ENCODE measurements around the gene IGFLR1. TPM values are rescaled to one million over a fixed set of nuclear protein-coding genes. Genes with fewer than 3 reads are reported as not detected.
A peak's percentile ranks its signal among the peaks of the same experiment; 100 is the strongest.

IGFLR1 gene
- total and polyA plus RNA-seq, 9 of the 15 experiments (the other 6 are each of a cell fraction or from before 2014, with no cell fraction given) = 1.0 to 14.3 (median 4.6) TPM

DNA sequence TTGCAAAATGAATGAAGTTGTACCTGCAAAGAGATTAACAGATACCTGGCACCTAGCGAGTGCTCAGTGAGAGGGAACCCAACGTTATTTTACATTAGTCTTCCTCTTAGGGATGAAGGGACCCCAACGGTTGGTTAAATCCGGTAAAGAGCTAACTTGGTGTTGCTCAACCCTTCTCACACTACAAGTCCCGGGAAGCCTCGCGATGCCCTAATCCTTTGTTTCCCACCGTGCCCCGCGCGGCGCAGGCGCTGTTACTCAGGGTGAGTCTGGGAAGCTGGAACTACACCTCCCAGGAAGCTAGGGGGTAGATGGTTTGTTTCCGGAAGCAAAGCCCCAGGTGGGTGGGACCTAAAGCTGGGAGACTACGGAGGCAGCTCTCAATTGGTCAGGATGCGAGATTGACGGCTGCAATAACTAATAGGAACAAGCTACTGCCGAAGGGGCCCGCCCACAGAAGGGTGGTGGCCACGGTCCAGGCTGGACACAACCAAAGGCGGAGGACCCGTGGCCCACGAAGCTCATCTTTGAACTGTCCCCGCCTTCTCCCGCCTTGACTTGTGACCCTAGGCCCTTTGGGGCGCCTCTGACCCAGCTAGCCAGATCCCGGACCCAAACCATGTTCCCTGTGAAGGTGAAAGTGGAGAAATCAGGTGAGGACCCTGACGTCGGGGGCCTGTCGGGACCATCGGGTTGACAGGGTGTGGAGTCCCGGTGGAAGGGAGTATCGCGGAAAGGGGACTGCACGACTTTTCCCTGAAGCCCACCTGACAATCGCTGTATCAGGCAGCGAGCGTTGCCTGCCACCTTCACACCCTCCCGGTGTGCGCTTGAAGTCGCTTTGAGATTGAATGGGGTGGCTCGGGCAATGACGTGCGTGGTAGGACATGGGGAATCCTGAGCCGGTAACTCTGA lies 6.1 kb upstream of the IGFLR1 start, which contains the start of gene LIN37 (continued):
- TF ChIP-seq, protein P1, sequence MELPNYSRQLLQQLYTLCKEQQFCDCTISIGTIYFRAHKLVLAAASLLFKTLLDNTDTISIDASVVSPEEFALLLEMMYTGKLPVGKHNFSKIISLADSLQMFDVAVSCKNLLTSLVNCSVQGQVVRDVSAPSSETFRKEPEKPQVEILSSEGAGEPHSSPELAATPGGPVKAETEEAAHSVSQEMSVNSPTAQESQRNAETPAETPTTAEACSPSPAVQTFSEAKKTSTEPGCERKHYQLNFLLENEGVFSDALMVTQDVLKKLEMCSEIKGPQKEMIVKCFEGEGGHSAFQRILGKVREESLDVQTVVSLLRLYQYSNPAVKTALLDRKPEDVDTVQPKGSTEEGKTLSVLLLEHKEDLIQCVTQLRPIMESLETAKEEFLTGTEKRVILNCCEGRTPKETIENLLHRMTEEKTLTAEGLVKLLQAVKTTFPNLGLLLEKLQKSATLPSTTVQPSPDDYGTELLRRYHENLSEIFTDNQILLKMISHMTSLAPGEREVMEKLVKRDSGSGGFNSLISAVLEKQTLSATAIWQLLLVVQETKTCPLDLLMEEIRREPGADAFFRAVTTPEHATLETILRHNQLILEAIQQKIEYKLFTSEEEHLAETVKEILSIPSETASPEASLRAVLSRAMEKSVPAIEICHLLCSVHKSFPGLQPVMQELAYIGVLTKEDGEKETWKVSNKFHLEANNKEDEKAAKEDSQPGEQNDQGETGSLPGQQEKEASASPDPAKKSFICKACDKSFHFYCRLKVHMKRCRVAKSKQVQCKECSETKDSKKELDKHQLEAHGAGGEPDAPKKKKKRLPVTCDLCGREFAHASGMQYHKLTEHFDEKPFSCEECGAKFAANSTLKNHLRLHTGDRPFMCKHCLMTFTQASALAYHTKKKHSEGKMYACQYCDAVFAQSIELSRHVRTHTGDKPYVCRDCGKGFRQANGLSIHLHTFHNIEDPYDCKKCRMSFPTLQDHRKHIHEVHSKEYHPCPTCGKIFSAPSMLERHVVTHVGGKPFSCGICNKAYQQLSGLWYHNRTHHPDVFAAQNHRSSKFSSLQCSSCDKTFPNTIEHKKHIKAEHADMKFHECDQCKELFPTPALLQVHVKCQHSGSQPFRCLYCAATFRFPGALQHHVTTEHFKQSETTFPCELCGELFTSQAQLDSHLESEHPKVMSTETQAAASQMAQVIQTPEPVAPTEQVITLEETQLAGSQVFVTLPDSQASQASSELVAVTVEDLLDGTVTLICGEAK (IDR thresholded peaks at IDR 0.05) = peak; percentile 93
- TF ChIP-seq, protein P1 (CRISPR knock-in tag; IDR thresholded peaks at IDR 0.05) = no peak
- 0 out of 2 replicates have a peak, but pooled peaks have one; percentile 4 for TF ChIP-seq TEAD4 (IDR thresholded peaks at IDR 0.05; ENCODE audit: low read length)
- TF ChIP-seq TEAD4 (CRISPR knock-in tag; IDR thresholded peaks at IDR 0.05; ENCODE audit: borderline replicate concordance) = no peak
- TF ChIP-seq RBFOX2 (IDR thresholded peaks at IDR 0.05; ENCODE audit: low read depth, low read length) = peak; percentile 86
- TF ChIP-seq NFIC (IDR thresholded peaks at IDR 0.05) = peak; percentile 90
- peak; percentile 90 for TF ChIP-seq RBM25 (IDR thresholded peaks at IDR 0.05; ENCODE audit: low read depth, low read length, severe bottlenecking)
- no peak for TF ChIP-seq ZNF717 (CRISPR knock-in tag; IDR thresholded peaks at IDR 0.05)
- no peak for TF ChIP-seq E2F3 (CRISPR knock-in tag; IDR thresholded peaks at IDR 0.05)
- peak; percentile 34; the same call in 1 of the 2 replicates for TF ChIP-seq EGR1 (conservative IDR thresholded peaks at IDR 0.05)
- TF ChIP-seq CHD1 (IDR thresholded peaks at IDR 0.05; ENCODE audit: low read length) = peak; percentile 46
- TF ChIP-seq ZNF175 (CRISPR knock-in tag; IDR thresholded peaks at IDR 0.05; ENCODE audit: low read depth) = no peak
- TF ChIP-seq, protein P2, sequence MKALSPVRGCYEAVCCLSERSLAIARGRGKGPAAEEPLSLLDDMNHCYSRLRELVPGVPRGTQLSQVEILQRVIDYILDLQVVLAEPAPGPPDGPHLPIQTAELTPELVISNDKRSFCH (CRISPR knock-in tag; IDR thresholded peaks at IDR 0.05) = no peak
- TF ChIP-seq, protein P2 (tag; IDR thresholded peaks at IDR 0.05) = 0 out of 2 replicates have a peak, but pooled peaks have one; percentile 31
- TF ChIP-seq CTBP1 (IDR thresholded peaks at IDR 0.05; ENCODE audit: borderline replicate concordance) = peak; percentile 9; the same call in 1 of the 2 replicates
- TF ChIP-seq MBD2 (IDR thresholded peaks at IDR 0.05; ENCODE audit: borderline replicate concordance, low read depth) = peak; percentile 96
- peak; percentile 97 for TF ChIP-seq GABPB1 (CRISPR knock-in tag; IDR thresholded peaks at IDR 0.05)
- no peak for TF ChIP-seq ZNF778 (CRISPR knock-in tag; IDR thresholded peaks at IDR 0.05)
- peak; percentile 62 for TF ChIP-seq TBP (optimal IDR thresholded peaks at IDR 0.05; ENCODE audit: low read depth, low read length)
